HG02759 (cell line): Measurements from ENCODE around the gene DAB2IP.

Experiments
- ATAC-seq: cut with Tn5 transposase; IDR thresholded peaks from one replicate; pipeline ENCODE4 v1.9.1; 2021; ENCODE audit warnings: mild to moderate bottlenecking, moderate library complexity; ENCODE audit not compliant: unreplicated experiment

The DAB2IP gene

DNA sequence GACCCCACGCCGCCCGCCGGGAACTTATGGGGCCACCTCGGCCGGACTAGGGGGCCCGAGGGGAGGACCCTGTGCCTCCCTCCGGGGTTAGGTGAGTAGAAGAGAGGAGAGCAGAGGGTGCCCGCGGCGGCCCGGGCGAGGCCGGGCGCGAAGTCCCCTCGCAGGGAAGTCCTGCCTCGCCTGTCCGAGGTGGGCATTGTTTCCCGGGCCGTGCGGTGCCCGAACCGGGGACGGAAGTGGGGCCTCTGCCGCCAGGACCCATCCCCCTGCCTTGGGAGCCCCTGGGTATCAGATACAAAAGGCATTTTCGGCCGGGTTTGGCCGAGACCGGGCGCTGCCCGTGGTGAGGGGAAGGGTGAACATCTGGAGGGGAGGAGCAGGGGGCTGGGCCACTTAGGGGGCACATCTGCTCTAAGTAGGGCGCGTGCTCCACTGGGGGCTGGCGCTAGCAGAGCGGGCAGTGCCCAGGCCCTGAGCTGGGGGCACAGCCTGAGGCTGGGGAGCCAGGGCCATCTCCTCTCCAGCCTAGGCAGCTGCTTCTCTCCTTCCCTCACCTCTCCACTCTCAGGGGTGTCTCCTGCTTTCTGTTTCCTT is 48.2 kb downstream of the DAB2IP start:
- peak; percentile 29 for ATAC-seq

DNA sequence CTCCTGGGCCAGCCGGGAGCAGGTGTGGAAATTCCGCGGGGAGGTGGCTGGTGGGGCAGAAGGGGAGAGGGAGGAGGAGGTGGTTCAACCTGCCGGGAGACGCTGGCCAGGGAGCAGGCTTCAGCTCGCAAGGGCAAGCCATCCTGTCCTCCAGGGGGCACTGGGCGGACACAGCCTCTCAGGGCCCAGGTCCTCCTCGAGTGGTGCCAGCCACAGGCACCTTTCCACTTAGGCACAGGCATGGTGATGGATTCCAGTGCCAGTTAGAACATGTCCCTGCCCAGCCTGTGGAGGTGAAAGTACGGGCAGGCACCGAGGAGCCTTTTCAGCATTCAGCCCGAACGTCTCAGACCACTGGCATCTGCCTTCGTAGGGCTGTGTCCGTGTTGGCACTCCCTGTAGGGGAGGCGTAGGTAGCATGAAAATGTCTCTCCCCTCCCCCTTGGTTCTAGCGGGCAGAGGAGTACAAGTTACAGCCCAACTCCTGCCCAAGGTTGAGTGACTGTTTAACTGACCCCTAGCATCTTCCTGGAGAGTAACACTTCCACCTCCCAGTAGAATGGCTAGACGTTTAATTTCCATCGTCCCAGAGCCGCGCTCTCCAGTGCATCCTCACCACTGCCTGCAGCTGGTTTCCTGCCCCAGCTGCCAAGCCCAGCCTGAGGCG is 48.9 kb downstream of the DAB2IP start:
- ATAC-seq = no peak

DNA sequence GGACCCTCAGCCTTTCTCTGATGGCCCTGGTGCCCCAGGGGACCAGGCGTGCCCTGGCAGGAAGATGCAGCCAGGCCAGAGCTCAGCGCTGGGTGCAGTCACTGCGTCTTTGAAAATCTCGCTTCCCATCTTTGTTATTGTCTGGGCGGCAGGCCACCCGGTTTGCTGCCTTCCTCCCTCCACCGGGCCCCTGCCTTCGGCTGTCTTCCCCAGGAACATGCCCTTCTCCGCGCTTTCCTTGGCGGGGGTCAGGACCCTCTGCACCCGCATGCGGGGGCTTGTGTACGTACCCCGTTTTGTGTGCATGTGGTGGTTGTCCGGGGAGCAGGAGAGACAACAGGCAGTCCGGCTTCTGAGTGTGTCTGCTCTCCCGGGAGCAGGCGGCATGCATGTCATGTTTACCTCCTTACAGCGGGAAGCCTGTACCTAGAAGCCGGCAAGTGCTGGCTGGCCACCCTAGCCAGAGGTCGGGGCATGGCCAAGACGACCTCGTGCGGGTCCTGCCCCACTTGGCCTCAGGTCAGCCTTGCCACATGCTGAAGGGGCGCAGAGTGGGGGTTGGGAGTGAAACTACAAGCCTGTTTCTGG is 49.5 kb downstream of the DAB2IP start:
- no peak for ATAC-seq

DNA sequence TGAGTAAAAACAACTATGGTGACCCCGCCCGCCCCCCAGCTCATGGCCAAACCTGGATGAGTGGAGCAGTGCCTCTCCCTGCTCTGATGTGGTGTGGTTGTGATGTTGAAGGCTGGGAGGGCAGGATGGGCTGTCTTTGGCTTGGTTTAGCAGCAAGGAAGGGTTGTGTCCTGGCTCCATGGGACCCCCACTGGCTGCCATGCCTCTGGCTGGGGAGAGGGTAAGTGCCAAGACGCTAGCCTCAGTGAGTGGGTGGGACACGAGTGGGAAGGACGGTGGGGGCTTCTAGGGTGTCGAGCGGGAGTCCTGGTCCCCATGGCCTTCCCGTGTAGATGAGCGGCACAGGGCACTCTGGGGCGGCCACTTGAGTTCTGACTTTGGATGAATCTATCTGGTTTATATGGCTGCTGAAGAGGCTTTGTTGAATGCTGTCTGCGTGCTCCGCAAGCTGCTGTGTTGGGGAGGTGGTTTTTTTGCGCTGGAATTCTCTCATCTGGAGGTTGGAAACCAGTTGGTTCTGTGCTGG is 50.4 kb downstream of the DAB2IP start:
- ATAC-seq = no peak

DNA sequence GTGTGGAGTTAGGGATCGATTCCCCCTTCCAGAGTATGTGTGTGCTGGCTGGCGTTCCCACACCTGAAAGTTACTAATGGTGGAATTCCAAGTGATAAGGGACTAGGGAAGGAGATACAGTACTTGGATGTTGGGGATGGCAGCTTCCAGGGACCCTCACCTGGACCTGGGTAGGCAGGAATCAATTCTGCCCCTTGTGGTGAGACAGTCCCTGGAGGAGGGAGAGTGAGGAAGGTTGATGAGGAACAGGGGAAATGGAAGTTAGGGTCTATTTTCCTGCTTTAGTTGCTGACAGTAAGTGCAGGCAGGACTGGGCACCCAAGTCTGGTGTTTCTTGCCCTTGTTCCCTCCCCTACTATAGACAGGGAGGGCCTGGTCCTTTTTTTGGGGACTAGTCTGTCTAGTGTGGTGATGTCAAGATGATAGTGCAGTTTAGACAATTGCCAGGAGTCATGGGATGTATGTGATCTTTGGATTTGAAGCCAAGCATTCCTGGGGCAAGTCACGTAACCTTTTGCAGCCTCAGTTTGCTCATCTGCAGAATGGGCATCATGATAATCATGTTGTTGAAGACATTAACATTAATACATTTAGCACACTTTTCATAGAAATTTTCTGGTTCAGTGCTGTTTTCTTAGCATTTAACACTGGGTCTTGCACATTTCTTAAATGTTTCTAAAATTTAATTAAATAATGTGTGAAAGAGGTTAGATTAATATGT is 51.7 kb downstream of the DAB2IP start:
- no peak for ATAC-seq

DNA sequence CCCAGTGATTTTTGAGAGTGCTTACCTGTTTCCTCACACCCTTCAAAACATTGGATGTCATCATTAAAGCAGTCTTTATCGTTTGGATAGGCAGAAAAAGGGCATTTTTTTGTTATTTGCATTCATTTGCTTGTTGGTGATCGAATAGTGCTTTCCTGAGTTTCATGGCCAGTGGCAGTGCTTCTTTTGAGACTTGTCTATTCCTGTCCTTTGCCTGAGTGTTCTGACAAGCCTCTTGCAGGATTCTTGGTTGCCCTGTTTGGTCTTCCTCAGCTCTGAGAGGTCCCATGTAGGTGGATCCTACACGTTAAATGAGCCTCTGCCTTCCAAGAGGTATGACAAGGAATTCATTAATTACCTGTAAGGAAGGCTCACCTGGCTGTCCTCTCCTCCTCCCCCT is 52.8 kb downstream of the DAB2IP start:
- ATAC-seq = no peak

DNA sequence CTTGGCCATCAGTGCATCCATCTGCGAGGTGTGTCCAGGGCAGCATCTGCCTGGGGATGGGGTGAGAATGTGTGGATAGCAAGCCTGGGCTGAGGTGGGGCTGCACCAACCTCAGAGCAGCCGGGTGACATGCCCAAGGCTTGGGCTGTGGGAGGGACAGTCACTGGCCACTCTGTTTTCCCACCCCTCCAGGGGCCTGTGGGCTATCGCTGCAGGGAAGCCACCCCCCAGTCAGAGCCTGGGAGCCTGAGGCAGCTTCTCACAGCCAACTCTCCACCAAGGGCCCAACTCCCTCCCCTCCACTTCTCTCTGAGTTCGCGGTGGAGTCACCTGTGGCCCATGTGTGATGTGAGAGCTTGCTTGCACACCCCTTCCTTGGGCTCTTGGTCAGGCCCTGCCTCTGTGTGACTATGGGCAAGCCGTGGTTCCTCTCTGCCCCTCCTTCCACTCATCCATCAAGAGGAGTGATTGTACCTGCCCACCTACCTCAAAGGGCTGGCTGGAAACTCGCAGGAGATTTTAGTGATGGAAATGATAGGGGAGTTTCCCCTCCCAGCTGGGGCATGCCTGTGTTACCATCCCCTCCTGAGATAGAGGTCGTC is 54.8 kb downstream of the DAB2IP start:
- no peak for ATAC-seq

DNA sequence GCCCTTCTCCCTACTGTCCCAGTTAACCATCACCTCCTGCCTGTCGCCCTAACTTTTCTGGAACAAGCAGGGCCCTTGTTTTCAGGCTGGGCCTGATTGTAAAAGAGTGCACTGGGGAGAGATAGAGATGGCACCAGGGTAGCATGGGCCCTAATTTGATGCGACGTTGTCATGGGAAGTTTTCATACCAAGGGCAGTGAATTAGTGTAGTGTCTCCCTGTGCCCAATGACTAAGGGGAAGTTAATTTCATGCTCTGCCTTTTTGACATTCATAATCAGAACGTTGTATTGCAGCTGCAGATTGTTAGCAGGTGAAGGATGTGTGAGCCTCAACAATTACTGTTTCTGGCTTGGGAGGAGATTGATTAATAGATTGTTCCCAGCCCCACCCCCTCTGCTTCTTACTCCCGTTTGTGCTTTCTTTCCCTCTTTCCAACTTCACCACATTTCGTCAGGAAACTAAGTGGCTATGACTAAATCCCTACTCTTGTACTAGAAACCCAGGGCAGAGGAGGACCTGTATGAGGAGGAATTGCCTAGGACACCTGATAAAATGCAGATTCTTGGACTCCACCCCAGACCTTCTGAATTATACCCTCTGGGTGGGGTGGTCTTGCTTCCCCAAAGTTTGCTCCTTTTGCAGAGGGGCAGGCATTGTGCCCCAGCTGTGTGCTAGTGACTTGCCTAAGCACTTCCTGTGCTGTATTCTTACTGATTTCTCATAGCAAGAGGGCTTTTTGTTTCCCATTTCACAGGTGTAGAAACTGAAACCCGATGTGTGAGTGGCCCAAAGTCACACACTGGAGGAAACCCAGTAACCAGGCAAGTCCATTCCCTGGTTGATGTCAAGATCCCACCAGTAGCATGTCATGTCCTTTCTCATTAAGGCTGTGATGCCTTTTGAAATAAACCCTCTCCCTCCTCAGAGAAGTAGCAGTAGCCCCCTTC is 56.3 kb downstream of the DAB2IP start:
- ATAC-seq = peak; percentile 92

DNA sequence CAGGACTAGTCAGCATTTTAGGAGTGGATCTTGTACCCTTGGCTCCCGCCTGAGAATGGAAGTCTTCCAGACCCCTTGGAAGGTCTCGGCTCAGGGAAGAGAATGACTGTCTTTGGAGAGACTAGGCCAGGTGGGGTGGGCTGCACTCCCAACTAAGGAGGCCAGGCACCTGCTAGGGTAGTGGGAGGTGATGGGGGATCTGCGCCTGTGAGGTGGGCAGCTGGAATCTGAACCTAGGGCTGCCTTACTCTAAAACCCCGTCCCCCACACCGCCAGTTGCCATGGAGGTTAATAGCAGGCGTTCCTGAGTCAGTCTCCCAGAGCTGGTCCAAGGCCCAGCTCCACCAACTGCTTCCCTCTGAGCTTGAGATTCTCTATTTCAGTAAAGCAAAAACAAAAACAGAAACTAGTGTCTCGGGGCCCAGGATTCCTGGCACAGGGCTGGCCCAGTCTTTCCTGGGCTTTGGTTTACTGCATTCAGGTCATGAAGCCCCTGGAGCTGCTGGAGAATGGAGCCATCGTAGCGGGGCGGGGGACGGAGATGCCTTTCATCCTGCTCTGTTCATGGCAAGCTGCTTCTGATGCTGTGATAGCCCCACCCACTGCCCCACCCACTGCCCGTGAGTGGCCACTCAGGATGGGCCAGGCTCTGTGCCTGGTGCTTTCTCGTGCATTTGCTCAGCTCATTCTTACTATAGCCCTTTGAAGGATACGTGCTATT is 57.5 kb downstream of the DAB2IP start:
- no peak for ATAC-seq

DNA sequence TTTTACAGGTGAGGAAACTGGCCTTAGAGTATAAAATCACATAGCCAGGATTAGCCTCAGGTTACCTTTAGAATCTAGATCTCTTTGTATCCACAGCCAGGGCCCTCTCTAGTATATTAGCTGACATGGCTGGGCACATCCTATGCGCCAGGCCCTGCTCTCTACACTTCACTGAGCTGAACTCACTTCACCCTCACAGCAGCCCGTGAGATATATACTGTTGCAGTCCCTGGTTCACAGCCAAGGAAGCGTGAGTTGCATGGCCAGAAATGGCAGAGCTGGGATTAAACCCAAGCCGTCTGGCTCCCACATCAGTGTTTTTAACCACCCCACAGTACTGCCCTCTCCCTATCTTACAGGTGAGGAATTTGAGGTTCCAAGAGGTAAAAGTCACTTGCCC is 58.4 kb downstream of the DAB2IP start:
- no peak for ATAC-seq

DNA sequence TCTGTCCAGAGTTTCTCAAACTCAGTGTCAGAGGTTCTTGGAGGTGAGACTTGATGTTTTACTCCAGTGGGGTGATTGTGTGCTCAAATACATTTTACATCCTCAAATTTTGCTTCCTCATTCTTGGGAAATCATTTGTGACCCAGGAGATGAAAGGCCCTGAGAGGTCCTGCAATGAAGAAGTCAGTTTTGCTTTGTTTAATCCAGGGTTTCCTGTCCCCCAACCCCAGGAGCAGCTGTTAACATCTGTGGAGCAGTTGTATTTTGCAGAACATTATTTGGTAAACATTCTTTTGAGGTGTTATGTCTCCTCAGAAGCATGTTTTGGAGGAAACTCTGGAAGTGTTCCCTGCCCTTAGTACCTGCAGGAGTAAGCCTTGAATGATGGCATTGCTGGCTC is 59.8 kb downstream of the DAB2IP start:
- no peak for ATAC-seq

DNA sequence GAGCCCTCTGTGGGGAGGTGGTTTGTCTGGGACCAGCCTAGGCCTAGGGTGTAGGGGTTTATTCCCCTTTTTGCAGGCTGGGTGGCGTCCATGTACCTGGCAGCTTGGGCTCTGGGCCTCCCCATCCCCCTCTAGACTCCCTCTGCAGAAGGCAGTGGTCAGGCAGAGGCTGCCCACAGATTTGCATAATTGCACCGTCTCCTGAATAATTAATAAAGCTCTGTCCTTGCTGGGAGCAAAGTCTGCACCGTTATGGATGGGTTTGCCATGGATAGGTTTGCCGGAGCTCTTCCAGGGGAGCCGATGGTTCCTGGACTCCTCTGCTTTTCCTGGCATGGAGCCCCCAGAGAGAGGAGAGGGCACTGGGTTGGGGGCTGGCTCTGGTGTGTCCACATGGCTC is 60.4 kb downstream of the DAB2IP start:
- no peak for ATAC-seq

DNA sequence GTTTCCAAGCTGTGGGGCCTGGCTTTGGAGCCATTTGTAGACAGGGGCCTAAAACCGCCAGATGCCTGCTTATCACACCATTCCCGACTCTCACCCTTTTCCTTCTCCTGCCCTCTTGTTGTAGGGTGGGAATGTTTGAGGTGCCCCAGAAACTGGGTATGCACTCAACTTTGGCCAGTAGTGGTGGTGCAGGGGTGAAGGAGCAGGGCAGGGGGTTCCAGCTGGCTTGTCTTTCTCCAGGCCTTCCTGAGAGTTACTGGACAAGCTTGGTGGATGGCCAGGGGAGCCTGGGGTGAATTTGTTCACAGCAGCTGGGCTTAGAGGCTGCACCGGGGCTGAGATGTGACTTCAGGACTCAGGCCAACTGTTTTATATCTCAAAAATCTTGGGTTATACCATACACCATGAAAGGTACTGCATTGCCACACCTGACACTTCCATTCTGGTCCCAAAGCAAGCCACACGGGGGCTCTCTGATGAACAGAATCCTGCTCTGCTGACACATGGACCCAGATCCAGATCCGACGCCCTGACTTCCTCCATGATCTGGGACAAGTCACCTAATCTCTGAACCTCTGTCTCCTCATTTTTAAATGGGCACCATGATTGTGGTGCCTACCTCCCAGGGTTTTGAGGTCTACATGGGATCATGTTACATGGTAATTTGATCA is 62.1 kb downstream of the DAB2IP start:
- ATAC-seq = no peak

DNA sequence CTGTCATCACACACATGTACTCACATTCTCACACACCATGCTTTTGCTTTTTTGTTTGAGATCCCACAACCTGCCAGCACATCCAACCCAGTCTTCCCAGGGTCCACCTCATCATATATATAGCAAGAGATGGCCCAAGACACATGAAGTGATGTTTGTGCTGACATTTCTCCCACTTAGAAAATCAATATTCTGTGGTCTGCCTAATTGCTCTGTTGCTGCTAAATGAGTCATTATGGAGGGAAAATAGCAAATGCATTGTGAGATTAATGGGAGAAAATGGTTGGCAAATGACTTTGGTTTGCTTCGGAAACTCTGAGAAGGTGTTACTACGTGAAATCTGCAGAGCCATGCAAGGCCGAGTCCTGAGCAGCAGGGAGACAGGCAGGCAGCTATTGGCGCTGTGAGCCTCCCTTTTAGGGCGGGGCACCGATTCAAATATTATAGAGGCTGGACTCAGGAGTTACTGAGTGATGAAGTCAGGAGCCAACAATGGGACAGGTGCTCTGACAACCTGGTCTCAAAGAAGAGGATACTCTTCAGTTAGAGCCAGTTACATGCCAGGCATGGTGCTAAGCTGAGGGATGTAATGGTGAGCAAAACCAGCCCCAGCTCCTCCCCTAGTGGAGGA is 62.8 kb downstream of the DAB2IP start:
- ATAC-seq = no peak

DNA sequence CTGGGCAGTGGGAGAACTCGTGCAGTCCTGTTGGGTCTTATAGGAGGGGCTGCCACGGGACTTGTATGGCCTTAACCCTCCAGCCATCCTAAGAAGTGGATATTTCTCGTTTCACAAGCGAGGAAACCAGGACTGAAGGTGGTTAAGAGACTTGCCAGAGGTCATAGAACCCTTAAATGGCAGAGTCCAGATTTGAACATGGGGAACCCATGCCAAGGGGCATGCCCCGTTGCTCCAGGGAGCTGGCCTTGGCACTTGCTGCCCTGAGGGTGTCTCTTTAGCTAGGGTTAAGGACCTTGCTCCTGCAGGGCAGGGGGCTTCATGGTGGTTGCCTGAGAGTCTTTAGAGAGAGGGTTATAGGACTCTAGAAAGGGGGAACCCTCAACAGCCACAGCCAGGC is 63.4 kb downstream of the DAB2IP start:
- ATAC-seq = no peak

DNA sequence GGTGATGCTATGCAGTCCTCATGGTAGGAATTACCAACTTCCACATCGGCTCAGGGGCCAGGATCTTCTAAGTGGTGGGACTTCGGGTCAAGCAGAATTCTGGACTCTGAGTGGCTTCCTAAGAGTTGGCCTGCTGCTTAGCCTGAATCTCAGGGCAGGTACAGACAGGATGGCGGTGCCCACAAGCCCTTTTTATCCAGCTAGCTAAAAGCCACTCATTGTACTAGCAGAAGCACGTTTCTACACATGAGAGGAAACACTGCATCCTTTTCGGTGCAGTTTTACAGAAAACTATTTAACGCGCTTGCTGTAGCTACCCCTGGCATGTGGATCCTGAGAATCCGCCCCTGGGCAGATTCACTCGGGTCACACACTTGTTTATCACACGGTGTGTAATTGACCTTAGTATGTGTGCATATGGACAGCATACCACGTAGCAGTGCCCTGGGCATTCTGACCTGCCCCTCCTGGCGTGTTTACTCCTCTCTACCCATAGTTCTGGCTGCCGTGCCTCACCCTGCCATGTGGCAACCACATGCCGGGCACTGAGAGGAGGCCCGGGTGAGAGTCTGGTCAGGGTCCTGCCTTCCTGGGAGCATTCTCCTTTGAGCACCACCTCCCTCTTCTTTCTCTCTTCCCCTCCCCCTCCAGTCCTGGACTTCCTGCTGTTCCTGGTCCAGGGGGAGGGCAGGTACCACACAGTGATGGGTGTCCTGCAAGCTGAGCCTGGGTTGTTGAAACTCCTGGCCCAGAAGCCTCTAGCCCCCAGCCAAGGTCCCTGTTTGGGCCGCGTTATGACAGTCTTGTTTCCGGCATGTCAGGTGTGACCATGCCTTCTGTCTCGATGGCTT is 65.9 kb downstream of the DAB2IP start:
- ATAC-seq = no peak

DNA sequence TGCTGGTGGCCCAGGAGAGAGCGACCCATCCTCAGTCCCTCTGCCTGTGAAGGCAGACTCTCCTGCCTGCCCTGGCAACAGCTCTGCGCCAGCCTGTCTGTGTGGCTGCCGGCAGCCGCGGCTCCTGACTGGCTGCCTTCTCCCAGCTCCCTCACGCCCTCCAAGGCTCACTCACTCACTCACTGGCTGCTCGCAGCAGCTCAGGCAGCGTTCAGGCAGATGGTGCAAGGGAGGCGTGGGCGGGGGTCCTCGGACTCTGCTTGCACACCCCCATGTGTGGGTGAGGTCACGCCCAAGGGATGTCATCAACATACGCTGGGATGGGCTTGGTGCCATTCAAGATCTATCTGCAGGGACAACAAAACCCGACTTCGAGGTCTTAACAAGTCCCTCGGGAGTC is 66.7 kb downstream of the DAB2IP start:
- no peak for ATAC-seq

DNA sequence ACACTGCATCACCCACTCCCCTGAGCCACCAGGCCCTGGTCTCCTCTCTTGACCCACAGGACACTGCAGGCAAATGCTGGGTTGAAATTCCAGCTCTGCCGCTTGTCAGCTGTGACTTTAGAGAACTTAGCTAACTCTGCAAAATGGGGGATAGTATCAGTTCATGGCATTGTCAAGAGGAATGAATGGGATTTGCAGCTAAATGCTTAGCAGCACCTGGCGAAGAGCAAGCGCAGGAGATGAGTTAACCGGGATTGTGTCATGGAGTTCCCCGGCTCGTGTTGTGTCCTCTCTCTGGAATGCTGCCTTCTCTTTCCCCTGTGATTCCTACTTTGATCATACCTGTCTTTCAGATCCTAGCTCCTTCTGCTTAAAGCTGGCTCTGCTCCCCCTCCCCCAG is 67.1 kb downstream of the DAB2IP start:
- no peak for ATAC-seq
